NCI-H1694 (cell line): ENCODE data around the gene FABP1.

Experiments used
- DNase-seq: peaks from one replicate; lab custom pipeline; 2025; lab: John Stamatoyannopoulos, UW

The FABP1 gene

DNA sequence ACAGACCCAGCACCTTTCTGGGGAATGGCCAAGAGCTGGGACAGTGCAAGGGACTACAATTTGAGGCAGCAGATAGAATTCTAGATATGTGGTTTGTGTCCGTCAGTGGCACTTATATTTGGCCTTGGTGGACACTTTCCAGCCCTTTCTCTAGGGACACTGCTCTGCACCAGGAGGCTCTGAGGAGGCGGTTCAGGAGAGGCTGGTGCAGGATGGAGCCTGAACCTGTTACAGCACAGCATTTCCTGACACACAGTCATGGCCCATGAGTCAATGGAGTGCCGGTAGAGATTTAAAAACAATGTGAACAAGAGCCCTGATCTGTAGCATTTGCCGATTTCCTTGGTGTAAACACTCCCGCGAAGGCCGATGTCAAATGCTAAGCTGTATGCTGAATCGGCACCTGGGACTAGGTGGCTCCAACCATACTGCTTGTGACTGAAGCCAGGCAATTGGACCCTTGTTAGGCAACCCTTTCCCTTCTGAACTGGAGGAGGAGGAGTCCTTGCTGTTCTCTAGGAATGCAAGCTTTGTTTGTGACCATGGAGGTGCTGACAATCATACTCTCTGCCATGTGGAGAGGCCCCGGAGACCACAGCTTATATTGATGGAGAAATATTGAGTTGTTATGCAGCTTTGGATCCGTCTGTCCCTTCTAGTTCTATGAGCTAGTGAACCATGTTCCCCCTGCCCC is 11.9 kb downstream of the FABP1 start:
- DNase-seq = no peak

GRCh38 chr2:88114889-88115288 is 13.0 kb downstream of the FABP1 start:
- DNase-seq = no peak

- DNase-seq = no peak
Observed at GRCh38 chr2:88113069-88113468, 14.8 kb downstream of the FABP1 start.

DNA sequence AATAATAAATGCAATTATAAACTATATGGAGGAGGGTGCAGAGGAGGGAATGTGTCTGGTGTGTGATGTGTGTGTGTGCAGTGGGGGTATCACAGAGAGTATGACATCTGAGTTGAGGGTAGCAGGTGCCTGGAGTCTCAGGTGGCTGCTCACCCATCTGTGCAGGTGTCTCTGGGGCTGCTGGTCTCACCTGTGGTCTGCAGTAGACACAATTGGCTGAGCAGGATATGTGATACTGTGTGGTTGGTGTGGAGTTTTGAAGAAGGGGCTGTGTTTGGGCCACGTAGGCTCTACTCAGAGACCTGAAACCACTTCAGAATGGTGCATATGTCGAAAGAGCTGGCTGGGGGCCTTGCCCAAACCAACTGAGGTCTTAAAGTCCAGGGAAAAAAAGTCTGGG is 17.0 kb downstream of the FABP1 start:
- no peak for DNase-seq

- DNase-seq = no peak
Observed at GRCh38 chr2:88108796-88109195, 19.1 kb downstream of the FABP1 start.

- DNase-seq = no peak
Observed at GRCh38 chr2:88100489-88100858, 27.4 kb downstream of the FABP1 start.

- no peak for DNase-seq
Observed at GRCh38 chr2:88099798-88100488, 27.9 kb downstream of the FABP1 start.

DNA sequence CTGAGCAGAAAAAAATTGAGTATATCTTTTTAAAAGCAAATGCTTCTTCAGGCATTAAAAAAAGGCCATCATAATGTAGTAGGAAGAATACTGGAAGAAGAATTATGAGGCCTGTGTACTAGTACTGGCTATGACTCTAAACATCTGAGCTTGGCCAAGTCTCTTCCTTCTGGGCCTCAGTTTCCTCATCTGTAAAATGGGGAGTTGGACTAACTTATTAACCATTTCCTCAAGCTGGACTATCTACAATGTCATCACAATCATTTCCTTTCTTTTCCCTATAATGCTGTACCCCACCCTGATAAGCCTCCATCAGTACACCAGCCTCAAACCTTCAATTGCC is 29.3 kb downstream of the FABP1 start:
- no peak for DNase-seq

- DNase-seq = no peak
Observed at GRCh38 chr2:88097891-88098557, 29.8 kb downstream of the FABP1 start.

- DNase-seq = no peak
Observed at GRCh38 chr2:88097192-88097591, 30.7 kb downstream of the FABP1 start.

DNA sequence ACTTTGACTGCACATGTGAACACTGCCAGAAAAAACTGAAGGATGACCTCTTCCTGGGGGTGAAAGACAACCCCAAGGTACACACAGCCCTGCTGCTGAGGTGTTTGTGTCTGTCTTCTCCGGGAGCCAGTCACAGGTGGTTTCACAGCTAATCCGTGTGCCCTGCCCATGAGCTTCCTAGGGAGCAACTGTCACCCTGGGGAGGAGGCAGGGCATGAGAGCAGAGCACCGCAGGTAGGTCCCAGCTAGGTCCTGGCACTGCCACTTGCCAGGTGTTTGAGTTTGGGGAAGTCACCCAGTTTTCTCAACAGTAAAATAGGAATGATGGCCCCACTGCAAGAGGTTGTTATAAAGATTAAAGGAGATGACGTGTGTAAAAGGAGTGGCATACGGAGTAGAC is 31.2 kb downstream of the FABP1 start:
- DNase-seq = no peak

DNA sequence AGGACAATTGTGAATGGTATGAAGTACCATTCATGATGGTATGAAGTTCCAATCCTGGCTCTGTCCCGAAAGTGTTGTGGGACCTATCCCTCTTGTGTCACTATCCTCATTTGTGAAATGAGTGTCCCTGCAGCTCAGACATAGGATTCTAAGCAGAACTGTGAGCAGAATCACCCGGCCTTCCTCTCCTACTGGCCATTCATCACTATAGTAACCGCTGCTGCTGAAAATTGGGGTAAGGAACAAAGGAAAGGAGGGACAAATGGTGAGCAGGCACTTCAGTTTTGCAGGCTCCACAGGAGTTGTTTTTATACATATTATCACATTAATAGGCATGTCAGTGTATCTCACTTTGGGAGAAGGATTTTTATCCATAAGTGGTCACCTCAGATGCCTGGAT is 32.8 kb downstream of the FABP1 start:
- DNase-seq = no peak

DNA sequence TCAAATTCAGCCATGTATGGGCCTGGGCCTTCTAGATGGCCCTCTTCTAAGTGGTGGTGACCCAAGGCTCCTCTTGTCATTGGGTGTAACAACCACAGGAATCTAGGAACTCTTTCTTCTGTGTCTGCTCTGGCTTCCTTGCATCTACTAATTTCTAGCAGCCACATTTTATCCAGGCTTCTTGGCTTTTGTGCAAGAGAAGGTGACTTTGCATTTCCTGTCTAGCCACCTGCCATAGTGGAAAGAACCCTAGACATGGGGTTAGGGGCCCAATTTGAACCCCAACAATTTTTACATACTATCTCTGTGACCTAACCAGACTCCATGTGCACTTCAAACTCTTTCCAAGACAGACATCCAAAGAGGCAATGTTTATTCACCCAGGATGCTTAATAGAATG is 35.1 kb downstream of the FABP1 start:
- DNase-seq = no peak

DNA sequence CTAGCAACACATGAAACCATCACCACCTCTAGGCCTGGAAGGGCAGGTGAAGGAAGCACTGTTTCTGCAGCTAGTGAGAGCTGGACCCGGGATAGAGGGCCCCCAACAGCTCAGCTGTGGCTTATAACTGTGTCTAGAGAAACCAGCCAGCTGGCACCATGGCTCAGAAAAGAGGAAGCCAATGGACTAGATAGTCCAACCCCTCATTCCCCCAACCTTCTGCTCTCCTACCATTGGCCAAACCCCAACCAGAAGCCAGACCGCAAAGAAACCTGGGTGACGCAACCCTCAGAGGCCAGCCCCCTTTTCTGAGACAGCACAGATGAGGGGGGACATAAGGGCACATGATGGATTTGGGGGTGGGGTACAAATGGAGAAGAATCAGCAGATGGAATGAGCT is 35.9 kb downstream of the FABP1 start:
- DNase-seq = no peak

- no peak for DNase-seq
Observed at GRCh38 chr2:88090446-88091283, 37.2 kb downstream of the FABP1 start.

DNA sequence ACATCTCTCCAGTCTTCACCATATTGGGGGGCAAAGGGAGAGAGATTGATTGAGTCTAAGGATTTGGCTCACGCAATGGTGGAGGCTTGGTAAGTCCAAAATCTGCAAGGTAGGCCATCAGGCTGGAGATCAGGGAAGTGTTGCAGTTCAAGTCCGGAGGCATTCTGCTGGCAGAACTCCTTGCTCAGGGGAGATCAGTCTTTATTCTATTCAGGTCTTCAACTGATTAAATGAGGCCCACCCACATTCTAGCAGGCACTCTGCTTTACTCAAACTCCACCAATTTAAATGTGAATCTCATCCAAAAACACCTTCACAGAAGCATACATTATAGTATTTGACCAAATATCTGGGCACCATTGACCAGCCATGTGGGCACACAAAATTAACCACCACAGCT is 38.9 kb downstream of the FABP1 start:
- no peak for DNase-seq

- no peak for DNase-seq
Observed at GRCh38 chr2:88087763-88088162, 40.1 kb downstream of the FABP1 start.

GRCh38 chr2:88087073-88087472 is 40.8 kb downstream of the FABP1 start:
- no peak for DNase-seq

GRCh38 chr2:88086401-88086800 is 41.5 kb downstream of the FABP1 start:
- DNase-seq = no peak

- no peak for DNase-seq
Observed at GRCh38 chr2:88085602-88086001, 42.3 kb downstream of the FABP1 start.

- no peak for DNase-seq
Observed at GRCh38 chr2:88085099-88085498, 42.8 kb downstream of the FABP1 start.

DNA sequence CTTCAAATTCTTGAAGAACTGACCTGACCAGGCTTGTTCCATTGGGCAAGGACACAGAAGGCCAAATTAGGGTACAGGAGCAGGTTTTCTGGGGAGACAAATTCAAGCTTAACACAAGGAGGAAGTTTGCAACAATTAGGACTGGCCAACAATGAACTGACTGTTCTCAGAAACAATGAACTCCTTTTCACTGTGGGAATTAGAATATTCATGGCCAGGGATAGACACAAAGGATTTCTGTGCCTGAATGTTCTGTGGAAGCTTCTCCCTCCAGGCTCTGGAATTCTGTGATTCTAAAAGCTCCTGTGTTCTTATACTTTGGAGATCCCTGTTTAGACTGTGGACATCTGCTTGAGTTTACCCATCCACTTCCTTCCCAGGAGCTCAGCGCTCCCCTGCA is 45.1 kb downstream of the FABP1 start:
- DNase-seq = no peak
